ENCODE data around the gene TMEM248.
"Not testable (repeated sequence)": the region's sequence is repeated elsewhere in the genome, so short reads cannot be mapped to it uniquely, and the experiment has no call there.

Gene TMEM248

GRCh38 chr7:66913118-66914037, 7.6 kb upstream of the TMEM248 start:
- H3K9ac ChIP-seq (ENCODE audit: low read length): no peak overlapping the region
- H3K4me1 ChIP-seq (ENCODE audit: control insufficient read depth, insufficient read depth, low read length): no peaks in the 10 kb centered on the region
- no peaks in the 10 kb centered on the region for H3K36me3 ChIP-seq (ENCODE audit: control insufficient read depth, insufficient read depth, low read length)
- no peak overlapping the region for H3K4me3 ChIP-seq (ENCODE audit: low read length)
- H3K27me3 ChIP-seq (ENCODE audit: control insufficient read depth, insufficient read depth, low read length): no peaks in the 10 kb centered on the region
- H3K27ac ChIP-seq (ENCODE audit: low read depth, low read length): no peak overlapping the region

- H3K27me3 ChIP-seq (ENCODE audit: control insufficient read depth, insufficient read depth, low read length); H3K27ac ChIP-seq (ENCODE audit: low read depth, low read length); H3K9ac ChIP-seq (ENCODE audit: low read length); H3K4me3 ChIP-seq (ENCODE audit: low read length); H3K4me1 ChIP-seq (ENCODE audit: control insufficient read depth, insufficient read depth, low read length); H3K36me3 ChIP-seq (ENCODE audit: control insufficient read depth, insufficient read depth, low read length): not testable (repeated sequence)
These were observed 3.1 kb upstream of the TMEM248 start for GRCh38 chr7:66917904-66918303.

GRCh38 chr7:66919304-66919703, 1.7 kb upstream of the TMEM248 start:
- no peaks in the 10 kb centered on the region for H3K36me3 ChIP-seq (ENCODE audit: control insufficient read depth, insufficient read depth, low read length)
- no peaks in the 10 kb centered on the region for H3K27me3 ChIP-seq (ENCODE audit: control insufficient read depth, insufficient read depth, low read length)
- no peak overlapping the region for H3K9ac ChIP-seq (ENCODE audit: low read length)
- peaks cover 6% of the 10 kb centered on the region for H3K4me1 ChIP-seq (ENCODE audit: control insufficient read depth, insufficient read depth, low read length)
- no peak overlapping the region for H3K4me3 ChIP-seq (ENCODE audit: low read length)
- no peak overlapping the region for H3K27ac ChIP-seq (ENCODE audit: low read depth, low read length)

GRCh38 chr7:66919704-66920103, 1.3 kb upstream of the TMEM248 start:
- Histone ChIP-seq H3K27me3 (ENCODE audit: control insufficient read depth, insufficient read depth, low read length) (no peaks in the 10 kb centered on the region), H3K36me3 (ENCODE audit: control insufficient read depth, insufficient read depth, low read length) (no peaks in the 10 kb centered on the region), H3K27ac (ENCODE audit: low read depth, low read length) (no peak overlapping the region), H3K4me1 (ENCODE audit: control insufficient read depth, insufficient read depth, low read length) (peaks cover 6% of the 10 kb centered on the region), H3K4me3 (ENCODE audit: low read length) (no peak overlapping the region), H3K9ac (ENCODE audit: low read length) (no peak overlapping the region)

GRCh38 chr7:66920256-66920655, 769 bp upstream of the TMEM248 start:
- Histone ChIP-seq H3K4me1 (ENCODE audit: control insufficient read depth, insufficient read depth, low read length) (peaks cover 6% of the 10 kb centered on the region), H3K4me3 (ENCODE audit: low read length) (peak overlapping the region; percentile 100), H3K36me3 (ENCODE audit: control insufficient read depth, insufficient read depth, low read length) (no peaks in the 10 kb centered on the region), H3K9ac (ENCODE audit: low read length) (no peak overlapping the region), H3K27me3 (ENCODE audit: control insufficient read depth, insufficient read depth, low read length) (no peaks in the 10 kb centered on the region), H3K27ac (ENCODE audit: low read depth, low read length) (no peak overlapping the region)

DNA sequence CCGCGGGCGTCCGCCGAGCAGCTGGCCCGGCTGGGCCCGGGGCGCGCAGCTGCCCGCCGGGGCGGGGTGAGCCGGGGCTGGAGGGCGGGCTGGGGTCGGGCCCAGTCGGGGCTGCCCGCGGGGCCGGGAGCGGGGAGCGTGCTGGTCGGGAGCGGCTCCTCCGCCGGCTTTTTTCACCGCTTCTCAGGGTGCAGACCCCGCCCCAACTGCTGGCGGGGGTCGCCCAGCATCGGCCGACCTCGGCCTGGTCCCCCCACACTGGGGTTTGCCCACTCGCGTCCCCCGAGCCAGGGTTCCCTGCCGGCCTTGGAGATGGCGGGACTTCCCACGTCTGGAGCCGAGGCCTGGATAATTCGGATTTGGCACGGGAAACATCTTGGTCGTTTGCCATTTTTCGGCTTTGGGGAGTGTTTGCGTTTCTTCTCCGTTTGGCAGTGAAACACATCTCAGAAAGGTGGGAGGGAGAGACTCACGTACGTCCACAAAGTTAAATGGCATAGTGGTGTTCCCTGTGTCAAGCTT, 432 bp downstream of the TMEM248 start:
- H3K27ac ChIP-seq (ENCODE audit: low read depth, low read length): peak overlapping the region; percentile 77
- H3K9ac ChIP-seq (ENCODE audit: low read length): peak overlapping the region; percentile 69

DNA sequence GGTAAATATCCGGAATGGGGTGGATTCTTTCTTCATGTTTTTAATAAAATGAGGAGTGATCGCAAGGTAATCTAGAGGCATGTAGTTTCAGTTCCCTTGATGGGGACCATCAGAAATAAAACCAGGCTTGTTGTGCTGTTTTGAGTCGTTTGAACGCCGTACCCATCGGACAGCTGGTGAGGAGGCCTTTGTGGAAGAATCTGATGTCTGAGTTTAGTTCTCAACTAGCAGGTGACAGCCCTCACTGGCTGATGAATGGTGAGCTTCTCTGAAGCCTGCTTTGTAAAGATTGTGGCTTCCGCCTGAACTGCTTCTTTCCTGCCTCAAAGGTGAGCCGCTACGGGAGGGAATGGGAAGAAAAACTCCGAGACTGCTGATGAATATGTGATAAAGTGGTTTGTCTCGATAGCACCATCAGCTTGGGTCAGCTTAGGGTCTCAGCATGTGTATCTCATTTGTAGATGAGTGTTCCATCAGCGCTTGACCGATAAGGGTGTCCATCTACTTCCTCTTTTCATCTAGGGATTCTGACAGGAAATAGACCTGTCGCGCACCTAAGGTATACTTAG, 977 bp downstream of the TMEM248 start:
- H3K4me1 ChIP-seq (ENCODE audit: control insufficient read depth, insufficient read depth, low read length): peaks cover 6% of the 10 kb centered on the region
- H3K27me3 ChIP-seq (ENCODE audit: control insufficient read depth, insufficient read depth, low read length): no peaks in the 10 kb centered on the region
- no peaks in the 10 kb centered on the region for H3K36me3 ChIP-seq (ENCODE audit: control insufficient read depth, insufficient read depth, low read length)
- H3K27ac ChIP-seq (ENCODE audit: low read depth, low read length): peak overlapping the region; percentile 77
- peak overlapping the region; percentile 69 for H3K9ac ChIP-seq (ENCODE audit: low read length)
- peak overlapping the region; percentile 100 for H3K4me3 ChIP-seq (ENCODE audit: low read length)

More for the DNA sequence above, 432 bp downstream of the TMEM248 start:
- Histone ChIP-seq H3K27me3 (ENCODE audit: control insufficient read depth, insufficient read depth, low read length) (no peaks in the 10 kb centered on the region), H3K4me3 (ENCODE audit: low read length) (peak overlapping the region; percentile 100), H3K36me3 (ENCODE audit: control insufficient read depth, insufficient read depth, low read length) (no peaks in the 10 kb centered on the region), H3K4me1 (ENCODE audit: control insufficient read depth, insufficient read depth, low read length) (peaks cover 6% of the 10 kb centered on the region)

GRCh38 chr7:66925255-66925654, 4.2 kb downstream of the TMEM248 start:
- no peak overlapping the region for H3K9ac ChIP-seq (ENCODE audit: low read length)
- H3K27ac ChIP-seq (ENCODE audit: low read depth, low read length): no peak overlapping the region
- no peak overlapping the region for H3K4me3 ChIP-seq (ENCODE audit: low read length)
- peaks cover 6% of the 10 kb centered on the region for H3K4me1 ChIP-seq (ENCODE audit: control insufficient read depth, insufficient read depth, low read length)
- no peaks in the 10 kb centered on the region for H3K36me3 ChIP-seq (ENCODE audit: control insufficient read depth, insufficient read depth, low read length)
- no peaks in the 10 kb centered on the region for H3K27me3 ChIP-seq (ENCODE audit: control insufficient read depth, insufficient read depth, low read length)

DNA sequence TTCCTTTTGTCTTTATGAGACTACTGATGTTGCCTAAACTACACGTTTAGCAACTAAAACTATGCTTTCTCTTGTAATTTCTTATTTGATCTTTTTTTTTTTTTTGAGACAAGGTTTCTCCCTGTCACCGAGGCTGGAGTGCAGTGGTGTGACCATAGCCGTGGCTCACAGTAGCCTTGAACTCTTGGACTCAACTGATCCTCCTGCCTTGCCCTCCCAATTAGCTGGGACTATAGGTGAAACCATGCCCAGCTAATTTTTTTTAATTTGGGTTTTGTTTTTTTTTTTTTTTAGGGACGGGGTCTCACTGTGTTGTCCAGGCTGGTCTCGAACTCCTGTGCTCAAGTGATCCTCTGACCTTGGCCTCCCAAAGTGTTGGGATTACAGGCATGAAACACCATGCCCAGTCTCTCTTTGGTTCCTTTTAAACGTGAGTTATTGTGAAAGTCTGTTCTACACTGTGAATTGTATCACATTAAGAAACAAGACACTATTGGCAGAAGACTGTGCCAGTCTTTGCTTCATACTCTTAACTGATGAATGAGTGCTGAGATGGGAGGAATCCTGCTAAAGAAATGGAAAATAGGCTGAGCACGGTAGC, 6.4 kb downstream of the TMEM248 start:
- H3K36me3 ChIP-seq (ENCODE audit: control insufficient read depth, insufficient read depth, low read length): peaks cover 2% of the 10 kb centered on the region
- no peak overlapping the region for H3K9ac ChIP-seq (ENCODE audit: low read length)
- no peak overlapping the region for H3K27ac ChIP-seq (ENCODE audit: low read depth, low read length)
- H3K4me3 ChIP-seq (ENCODE audit: low read length): no peak overlapping the region
- peaks cover under 1% of the 10 kb centered on the region for H3K4me1 ChIP-seq (ENCODE audit: control insufficient read depth, insufficient read depth, low read length)
- H3K27me3 ChIP-seq (ENCODE audit: control insufficient read depth, insufficient read depth, low read length): no peaks in the 10 kb centered on the region

GRCh38 chr7:66928388-66928787, 7.4 kb downstream of the TMEM248 start:
- H3K4me1 ChIP-seq (ENCODE audit: control insufficient read depth, insufficient read depth, low read length): no peaks in the 10 kb centered on the region
- no peak overlapping the region for H3K4me3 ChIP-seq (ENCODE audit: low read length)
- H3K27ac ChIP-seq (ENCODE audit: low read depth, low read length): no peak overlapping the region
- H3K36me3 ChIP-seq (ENCODE audit: control insufficient read depth, insufficient read depth, low read length): peaks cover 2% of the 10 kb centered on the region
- no peaks in the 10 kb centered on the region for H3K27me3 ChIP-seq (ENCODE audit: control insufficient read depth, insufficient read depth, low read length)
- no peak overlapping the region for H3K9ac ChIP-seq (ENCODE audit: low read length)

- no peak overlapping the region for H3K4me3 ChIP-seq (ENCODE audit: low read length)
- H3K9ac ChIP-seq (ENCODE audit: low read length): no peak overlapping the region
- H3K27ac ChIP-seq (ENCODE audit: low read depth, low read length): no peak overlapping the region
- no peaks in the 10 kb centered on the region for H3K4me1 ChIP-seq (ENCODE audit: control insufficient read depth, insufficient read depth, low read length)
- H3K27me3 ChIP-seq (ENCODE audit: control insufficient read depth, insufficient read depth, low read length): no peaks in the 10 kb centered on the region
- peaks cover 2% of the 10 kb centered on the region for H3K36me3 ChIP-seq (ENCODE audit: control insufficient read depth, insufficient read depth, low read length)
These were observed 8.1 kb downstream of the TMEM248 start for GRCh38 chr7:66929165-66929564.

DNA sequence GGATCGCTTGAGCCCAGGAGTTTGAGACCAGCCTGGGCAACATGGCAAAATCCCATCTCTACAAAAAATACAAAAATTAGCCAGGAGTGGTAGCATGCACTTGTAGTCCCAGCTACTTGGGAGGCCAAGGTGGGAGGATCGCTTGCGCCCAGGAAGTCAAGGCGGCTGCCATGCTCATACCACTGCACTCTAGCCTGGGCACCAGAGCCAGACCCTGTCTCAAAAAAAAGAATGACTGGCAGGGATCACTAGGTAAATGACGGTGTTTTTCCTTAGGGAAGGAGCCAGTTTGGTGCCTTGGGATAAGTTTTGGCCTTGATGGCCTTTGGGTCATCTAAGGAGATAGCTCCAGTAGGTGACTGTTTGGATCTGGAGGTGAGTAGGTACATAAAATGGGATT, 8.9 kb downstream of the TMEM248 start:
- no peak overlapping the region for H3K9ac ChIP-seq (ENCODE audit: low read length)
- no peaks in the 10 kb centered on the region for H3K4me1 ChIP-seq (ENCODE audit: control insufficient read depth, insufficient read depth, low read length)
- no peak overlapping the region for H3K27ac ChIP-seq (ENCODE audit: low read depth, low read length)
- no peaks in the 10 kb centered on the region for H3K27me3 ChIP-seq (ENCODE audit: control insufficient read depth, insufficient read depth, low read length)
- H3K36me3 ChIP-seq (ENCODE audit: control insufficient read depth, insufficient read depth, low read length): peaks cover 2% of the 10 kb centered on the region
- H3K4me3 ChIP-seq (ENCODE audit: low read length): no peak overlapping the region
